Retinal pigment epithelial cell (primary cell): ENCODE data around the gene CYREN.

Source experiments
- DNase-seq: peaks from one replicate; pipeline ENCODE4 v3.0.0-alpha.2; 2010; ENCODE audit warnings: low read depth
- H3K4me3 ChIP-seq: 2 replicates; pipeline ENCODE4 v1.5.1; 2011; ENCODE audit warnings: mild to moderate bottlenecking, low read length, control low read depth, moderate library complexity
- CTCF ChIP-seq: conservative IDR thresholded peaks from 2 replicates; pipeline ENCODE4 v1.5.1; 2011; ENCODE audit warnings: low read depth, low read length, control low read depth, inconsistent platforms

The CYREN gene

GRCh38 chr7:135169141-135169963 is 1.2 kb downstream of the CYREN start:
- no peak for DNase-seq
- peak overlapping the region; percentile 56 for H3K4me3 ChIP-seq

GRCh38 chr7:135168489-135169140 is 1.9 kb downstream of the CYREN start:
- TF ChIP-seq CTCF = no peak
- no peak for DNase-seq
- H3K4me3 ChIP-seq = no peak overlapping the region

More at GRCh38 chr7:135169141-135169963, 1.2 kb downstream of the CYREN start:
- peak; percentile 49 for TF ChIP-seq CTCF

- H3K4me3 ChIP-seq = no peak overlapping the region
- no peak for TF ChIP-seq CTCF
- no peak for DNase-seq
Observed at GRCh38 chr7:135168001-135168400, 2.5 kb downstream of the CYREN start.

GRCh38 chr7:135167365-135167917 is 3.1 kb downstream of the CYREN start:
- DNase-seq = no peak
- H3K4me3 ChIP-seq = no peak overlapping the region
- no peak for TF ChIP-seq CTCF

- no peak for TF ChIP-seq CTCF
- no peak for DNase-seq
- H3K4me3 ChIP-seq = no peak overlapping the region
Observed at GRCh38 chr7:135166338-135166990, 4.0 kb downstream of the CYREN start.

- no peak for TF ChIP-seq CTCF
- no peak overlapping the region for H3K4me3 ChIP-seq
- DNase-seq = no peak
Observed at GRCh38 chr7:135165862-135166261, 4.6 kb downstream of the CYREN start.
